Activated T-cell treated with anti-CD3 and anti-CD28 coated beads for 48 hours (primary cell): Measurements from ENCODE around the gene SEC14L5.

Source experiments
- DNase-seq: peaks from one replicate; pipeline ENCODE4 v3.0.0-alpha.2; 2020; ENCODE audit warnings: low read depth

Gene SEC14L5

DNA sequence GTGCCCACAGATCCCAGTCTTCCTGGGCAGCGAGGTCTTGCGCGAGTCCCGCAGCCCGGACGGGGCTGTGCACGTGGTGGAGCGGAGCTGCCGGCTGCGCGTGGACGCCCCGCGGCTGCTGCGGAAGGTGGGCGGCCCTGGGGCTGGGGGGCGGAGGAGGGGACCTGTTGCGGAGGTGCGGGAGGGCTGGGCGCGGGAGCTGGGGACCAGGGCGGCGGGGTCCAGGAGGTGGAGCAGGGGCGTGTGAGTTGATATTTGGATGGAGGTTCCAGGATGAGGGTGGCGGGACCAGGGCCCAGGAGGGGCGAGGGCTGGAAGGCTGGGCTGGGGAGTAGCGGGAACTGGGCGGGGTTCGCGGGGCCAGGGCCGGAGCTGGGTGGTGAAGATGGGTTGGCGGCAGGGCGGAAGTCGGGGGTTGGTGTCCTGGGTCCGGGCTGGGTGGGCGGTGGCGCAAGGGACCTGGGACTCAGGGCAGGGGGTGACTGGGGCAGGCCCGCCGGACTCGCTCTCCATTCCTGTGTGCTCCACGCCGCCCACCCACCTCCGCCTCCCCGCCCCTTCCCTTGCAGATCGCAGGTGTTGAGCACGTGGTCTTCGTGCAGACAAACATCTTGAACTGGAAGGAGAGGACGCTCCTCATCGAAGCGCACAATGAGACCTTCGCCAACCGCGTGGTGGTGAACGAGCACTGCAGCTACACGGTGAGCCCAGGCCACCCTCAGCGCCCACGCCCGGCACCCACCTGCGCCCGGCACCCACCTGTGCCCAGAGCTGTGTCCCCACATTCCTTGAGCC, 29.6 kb downstream of the SEC14L5 start:
- no peak for DNase-seq

DNA sequence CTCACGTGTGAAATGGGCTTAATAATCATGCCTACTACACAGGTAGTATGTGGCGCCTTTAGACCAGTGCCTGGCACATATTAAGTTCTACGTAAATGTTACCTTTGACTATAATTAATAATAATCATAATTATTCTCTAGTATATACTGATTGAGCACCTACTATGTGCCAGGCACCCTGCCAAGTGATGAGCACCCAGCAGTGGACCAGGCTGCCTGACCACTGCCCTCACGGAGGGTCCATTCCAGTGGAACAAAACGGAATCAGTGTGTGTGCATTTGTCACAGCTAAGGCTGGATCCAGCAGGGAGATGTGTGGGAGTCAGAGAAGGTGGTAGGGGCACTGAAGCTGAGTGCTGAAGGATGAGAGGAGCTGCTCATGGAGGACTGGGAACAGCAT, 30.5 kb downstream of the SEC14L5 start:
- DNase-seq = no peak

DNA sequence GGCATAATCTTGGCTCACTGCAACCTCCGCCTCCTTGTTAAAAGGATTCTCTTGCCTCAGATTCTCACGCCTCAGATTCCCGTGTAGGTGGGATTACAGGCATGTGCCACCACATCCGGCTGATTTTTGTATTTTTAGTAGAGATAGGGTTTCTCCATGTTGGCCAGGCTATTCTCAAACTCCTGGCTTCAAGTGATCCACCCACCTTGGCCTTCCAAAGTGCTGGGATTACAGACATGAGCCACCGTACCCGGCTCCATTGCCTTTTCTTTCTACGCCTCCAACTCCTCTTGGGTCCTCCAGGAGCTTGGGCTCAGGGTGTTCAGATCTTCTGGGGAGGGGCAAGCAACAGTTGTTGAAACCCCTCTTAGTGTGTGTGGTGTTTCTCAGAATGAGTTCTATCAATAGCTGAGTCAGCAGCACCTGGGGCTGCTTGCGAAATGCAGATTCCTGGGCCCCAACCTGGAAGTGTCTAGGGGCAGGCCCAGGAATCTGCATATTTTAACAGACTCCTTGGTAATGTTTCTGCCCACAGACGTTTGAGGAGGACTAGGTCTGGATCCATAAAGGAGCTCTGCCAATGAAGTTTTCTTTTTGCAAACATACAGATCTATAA, 31.4 kb downstream of the SEC14L5 start:
- DNase-seq = no peak

DNA sequence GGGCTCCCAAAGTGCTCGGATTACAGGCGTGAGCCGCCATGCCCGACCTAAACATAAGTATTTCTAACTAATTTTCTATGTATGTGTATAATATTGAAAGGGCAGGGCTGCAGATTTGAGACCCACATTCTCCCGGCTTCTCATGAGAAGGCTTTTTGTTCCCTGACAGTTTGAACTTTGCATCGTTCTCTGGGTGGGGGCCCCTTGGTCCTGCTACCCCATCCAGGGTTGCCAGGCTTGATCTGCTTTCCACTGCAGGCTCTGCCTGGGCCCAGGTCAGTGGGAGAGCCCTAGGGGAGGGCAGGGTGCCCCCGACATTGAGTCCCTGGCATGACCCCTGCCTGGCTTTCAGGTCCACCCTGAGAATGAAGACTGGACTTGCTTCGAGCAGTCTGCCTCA, 32.3 kb downstream of the SEC14L5 start:
- DNase-seq = no peak

DNA sequence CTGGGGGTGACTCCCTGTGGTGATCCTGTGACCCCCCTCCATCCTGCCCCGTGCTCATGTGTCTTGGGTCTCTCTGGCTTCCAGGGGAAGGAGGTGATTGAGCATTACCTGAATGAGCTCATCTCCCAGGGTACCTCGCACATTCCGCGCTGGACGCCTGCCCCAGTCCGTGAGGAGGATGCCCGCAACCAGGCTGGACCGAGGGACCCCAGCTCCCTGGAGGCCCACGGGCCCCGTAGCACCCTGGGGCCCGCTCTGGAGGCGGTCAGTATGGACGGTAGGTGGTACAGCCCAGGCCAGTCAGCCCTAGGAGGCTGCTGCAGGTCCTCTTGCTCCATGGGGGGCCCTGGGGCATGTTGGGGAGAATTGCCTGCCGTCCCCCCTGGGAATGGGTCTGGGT, 33.6 kb downstream of the SEC14L5 start:
- DNase-seq = no peak

DNA sequence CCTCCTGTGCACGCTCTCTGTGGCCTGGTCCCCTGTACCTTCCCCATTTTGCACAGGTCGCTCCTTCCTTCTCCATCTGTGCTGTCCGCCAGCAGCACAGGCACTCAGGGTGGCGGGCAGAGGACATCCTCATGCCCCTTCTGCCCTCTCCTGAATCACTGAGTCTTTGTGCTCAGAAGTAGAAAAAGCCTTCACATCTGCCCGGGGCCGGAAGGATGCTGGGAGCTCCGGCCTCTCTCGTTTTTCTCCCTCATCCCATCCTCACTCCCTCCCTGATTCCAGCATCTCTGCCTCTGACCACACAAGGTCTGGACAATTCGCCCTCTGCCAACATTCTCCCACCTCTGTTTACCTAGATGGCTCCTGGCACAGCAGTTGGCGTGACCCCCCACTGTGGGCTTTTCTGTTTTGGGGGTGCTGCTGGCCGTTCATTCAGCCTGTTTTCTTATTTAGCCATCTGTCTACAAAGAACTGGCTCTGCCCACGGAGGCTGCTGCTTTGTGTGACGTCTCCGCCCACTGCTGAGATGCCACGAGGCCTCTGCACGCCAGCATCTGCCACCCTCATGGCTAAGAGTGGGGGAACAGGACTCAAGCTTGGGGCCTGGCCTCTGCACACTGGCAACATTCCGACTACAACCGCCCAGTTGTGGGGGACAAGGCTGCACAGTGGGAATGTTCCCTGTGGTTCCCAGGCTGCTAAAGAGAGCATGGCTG, 36.7 kb downstream of the SEC14L5 start:
- no peak for DNase-seq

GRCh38 chr16:5000573-5001001, 42.5 kb downstream of the SEC14L5 start:
- no peak for DNase-seq

- DNase-seq = no peak
Observed at GRCh38 chr16:5001571-5001970, 43.4 kb downstream of the SEC14L5 start.

- DNase-seq = no peak
Observed at GRCh38 chr16:5001986-5002385, 43.9 kb downstream of the SEC14L5 start.

DNA sequence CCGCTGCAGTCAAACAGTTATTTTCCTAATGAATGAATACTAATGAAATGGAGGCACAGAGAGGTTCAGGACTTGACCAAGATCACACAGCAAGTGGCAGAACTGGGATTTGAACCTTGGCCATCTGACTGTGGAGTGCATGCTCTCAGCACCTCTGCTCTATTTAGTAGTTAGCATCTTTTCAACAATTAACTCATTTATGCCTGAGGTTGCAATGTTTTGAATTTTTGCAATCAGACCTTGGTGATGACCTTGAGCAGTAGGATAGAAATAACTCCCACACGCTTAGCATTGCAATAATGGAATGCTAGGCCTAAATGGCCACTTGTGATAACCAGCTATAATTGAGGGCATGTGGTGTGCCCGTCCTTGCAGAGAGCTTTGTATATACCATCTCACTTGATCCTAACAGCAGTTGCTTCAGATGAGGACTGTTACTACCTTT, 44.6 kb downstream of the SEC14L5 start:
- DNase-seq = no peak

- DNase-seq = no peak
Observed at GRCh38 chr16:5003211-5003610, 45.1 kb downstream of the SEC14L5 start.

GRCh38 chr16:5003828-5004227, 45.7 kb downstream of the SEC14L5 start:
- no peak for DNase-seq

- DNase-seq = no peak
Observed at GRCh38 chr16:5004311-5004710, 46.2 kb downstream of the SEC14L5 start.

DNA sequence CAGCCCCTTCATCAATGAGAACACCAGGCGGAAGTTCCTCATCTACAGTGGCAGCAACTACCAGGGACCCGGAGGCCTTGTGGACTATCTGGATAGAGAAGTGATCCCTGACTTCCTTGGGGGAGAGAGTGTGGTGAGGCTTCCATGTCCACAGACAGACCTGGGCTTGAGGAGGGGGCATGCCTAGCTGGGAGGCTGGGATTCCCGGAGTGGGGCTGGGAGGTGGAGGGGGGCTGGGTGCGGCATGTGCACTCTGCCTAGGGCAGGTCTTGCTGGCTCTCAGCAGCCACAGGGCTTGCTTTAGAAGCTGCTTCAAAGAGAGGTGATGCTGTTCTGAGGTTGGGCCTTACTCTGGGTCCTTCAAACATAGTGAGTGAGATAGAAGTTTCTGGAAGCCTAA, 47.8 kb downstream of the SEC14L5 start:
- no peak for DNase-seq

DNA sequence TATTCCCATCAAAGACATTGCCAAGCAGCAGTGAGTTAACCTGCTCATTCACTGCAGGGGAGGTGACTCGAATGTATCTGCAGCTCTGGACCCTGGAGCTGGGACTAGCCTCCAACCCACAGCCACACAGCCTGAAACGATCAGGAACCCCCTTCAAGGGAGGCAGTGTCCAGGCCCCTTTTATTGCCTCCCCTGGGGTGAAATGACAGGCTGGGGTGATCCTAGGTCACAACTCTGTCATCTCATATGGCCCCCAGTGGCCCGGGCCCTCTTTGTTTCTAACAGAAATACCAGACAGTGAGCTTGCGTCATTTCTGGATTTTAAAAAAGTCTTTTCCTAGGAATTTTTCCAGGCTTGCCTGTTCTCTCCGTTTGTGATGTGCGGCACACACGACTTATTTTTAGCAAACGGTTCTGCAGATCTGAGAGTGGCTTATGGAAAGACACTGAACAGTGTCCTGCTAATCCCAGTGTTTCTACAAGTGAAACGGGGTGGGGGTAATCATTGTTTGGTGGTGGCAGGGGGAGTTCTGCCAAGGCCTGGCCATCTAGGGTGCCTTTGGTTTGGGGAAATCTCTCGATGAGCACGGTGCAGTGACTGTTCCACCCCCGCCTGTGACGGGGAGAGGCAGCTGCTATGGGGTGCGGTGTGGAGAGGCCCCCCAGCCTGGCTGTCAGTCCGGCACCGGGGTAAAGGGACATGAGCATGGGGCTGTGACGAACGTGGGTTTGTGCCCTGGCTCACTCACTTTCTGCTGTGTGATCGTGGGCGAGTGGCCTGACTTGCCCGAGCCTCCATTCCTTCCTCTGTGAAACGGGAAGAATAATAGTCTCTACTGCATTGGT, 48.4 kb downstream of the SEC14L5 start:
- DNase-seq = no peak

DNA sequence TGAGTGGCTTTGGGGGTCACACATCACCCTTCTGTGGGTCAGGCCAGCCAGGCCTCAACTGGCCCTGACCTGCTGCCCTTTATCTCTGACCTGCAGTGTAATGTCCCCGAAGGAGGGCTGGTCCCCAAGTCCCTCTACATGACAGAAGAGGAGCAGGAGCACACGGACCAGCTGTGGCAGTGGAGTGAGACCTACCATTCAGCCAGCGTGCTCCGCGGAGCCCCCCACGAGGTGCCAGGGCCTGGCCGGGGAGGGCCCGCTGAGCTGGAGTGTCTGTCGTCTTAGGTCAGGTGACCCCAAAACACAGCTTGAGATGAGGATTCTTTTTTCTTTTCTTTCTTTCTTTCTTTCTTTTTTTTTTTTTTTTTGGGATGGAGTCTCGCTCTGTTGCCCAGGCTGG, 49.1 kb downstream of the SEC14L5 start:
- DNase-seq = no peak

DNA sequence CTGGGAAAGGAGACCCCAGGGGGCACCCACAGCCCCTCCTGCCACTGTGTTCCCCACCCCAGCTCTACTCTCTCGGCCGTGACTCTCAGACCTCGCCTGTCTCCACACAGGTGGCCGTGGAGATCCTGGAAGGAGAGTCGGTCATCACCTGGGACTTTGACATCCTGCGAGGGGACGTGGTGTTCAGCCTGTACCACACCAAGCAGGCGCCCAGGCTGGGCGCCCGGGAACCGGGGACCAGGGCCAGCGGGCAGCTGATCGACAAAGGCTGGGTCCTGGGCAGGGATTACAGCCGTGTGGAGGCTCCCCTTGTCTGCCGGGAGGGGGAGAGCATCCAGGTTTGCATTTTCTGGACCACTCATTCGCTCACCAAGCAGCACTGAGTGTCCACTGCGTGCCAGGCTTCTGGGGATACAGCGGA, 50.2 kb downstream of the SEC14L5 start:
- DNase-seq = no peak

DNA sequence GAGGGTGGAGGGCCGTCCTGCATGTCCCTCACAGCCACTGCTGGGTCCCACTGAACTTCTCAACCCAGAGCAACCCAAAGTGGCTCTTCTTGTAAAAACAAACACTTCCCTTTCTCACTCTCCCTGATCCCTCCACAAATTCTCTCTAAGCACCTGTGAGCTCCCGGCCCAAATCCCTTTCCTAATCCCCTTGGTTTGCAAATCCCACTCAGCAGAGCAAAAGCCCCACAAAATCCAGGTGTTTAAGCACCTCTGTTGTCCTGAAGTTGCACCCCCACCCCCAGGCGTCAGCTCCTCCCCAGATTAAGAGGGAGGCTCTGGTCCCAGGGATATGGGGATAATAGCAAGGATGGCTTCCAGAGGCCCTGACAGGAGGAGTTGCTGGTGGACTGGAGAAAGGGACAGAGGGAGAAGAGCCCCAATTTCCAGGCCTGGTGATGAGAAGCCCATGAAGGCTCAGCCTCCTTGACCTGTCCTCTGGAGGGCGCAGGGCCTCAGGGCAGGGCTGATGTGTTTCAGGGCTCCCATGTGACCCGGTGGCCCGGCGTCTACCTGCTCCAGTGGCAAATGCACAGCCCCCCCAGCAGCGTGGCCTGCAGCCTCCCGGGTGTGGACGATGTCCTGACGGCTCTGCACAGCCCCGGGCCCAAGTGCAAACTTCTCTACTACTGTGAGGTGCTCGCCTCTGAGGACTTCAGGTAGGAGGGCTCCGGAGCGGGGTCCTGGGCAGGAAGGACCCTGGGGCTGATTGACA, 52.6 kb downstream of the SEC14L5 start:
- no peak for DNase-seq

GRCh38 chr16:5011637-5012036, 53.5 kb downstream of the SEC14L5 start:
- no peak for DNase-seq

- DNase-seq = no peak
Observed at GRCh38 chr16:5012887-5013286, 54.8 kb downstream of the SEC14L5 start.

DNA sequence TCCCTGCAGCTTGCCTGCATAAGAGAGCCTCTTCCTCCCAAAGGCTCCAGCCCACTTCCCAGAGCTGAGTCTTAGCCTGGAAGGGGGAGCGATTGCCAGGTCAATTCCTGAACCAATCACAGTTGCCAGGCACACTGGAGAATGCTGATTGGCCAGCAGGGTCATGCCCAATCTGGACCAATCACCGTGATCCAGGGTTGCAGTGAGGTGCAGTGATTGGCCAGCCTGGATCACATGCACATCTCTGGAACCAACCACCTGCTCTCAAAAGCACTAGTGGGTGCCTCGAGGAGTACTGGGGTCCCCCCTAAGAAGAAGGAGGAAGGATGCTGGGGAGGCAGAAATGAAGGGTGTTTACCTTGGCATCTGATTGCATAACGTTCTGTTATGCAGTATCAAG, 57.2 kb downstream of the SEC14L5 start:
- no peak for DNase-seq
